Metanephros (tissue), 2 donors: ENCODE measurements around the gene DGCR8. TPM values are rescaled to one million over a fixed set of nuclear protein-coding genes. Genes with fewer than 3 reads are reported as not detected.

Source experiments
- small RNA-seq: library from RNA; depleted of rRNA; stranded (forward); fragments of <200 nt; gene quantifications from one replicate; pipeline ENCODE3, GENCODE V24; 2014; ENCODE audit warnings: low replicate concordance
- total RNA-seq: library from RNA; depleted of rRNA; stranded (reverse); fragments of >200 nt; gene quantifications from one replicate; pipeline ENCODE4 v1.2.3, GENCODE V29; 2014

The DGCR8 gene
- total RNA-seq = 26.6 TPM

GRCh38 chr22:20079745-20080444 is at the start of gene DGCR8:
DGCR8 (plus strand) TSS chr22:20080241; CDS start chr22:20085964, 5,723 bp downstream.

DNA sequence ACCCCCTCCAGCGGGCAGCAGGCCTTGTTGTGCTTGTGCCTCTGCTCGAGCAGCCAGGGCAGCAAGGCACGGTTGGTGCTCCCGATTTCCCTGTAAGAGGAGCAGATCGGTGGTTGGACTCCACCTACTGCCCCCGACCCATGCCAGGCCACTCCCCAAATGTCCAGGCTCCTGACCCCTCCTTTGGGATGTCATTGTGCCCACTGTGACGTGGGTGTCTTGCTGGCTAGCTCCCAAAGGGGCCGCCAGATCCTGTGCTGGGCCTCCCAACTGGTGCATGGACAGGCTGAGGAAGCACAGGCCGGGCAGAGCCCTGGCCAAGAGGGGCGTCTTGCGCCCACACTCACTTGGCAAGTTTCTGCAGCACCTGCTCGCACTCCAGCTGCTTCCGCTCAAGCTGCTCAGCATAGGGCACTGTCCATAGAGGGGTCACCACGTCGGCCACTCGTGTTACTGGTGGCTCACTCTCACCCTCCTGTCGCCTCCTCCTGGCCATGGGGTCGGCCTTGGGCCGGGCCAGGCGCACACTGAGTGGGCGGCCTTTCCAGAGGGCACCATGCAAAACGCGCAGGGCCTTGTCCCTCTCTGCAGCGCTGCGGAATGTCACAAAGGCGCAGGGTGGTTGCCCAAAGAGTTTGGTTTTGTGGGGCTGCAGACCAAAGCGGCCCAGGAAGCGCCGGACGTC is 35.8 kb downstream of the DGCR8 start, which contains the start of gene RANBP1:
TSS of gene RANBP1 (plus strand) at position 414 of the 685 bp plus-strand sequence. CDS start at position 495, 81 bp downstream.

DNA sequence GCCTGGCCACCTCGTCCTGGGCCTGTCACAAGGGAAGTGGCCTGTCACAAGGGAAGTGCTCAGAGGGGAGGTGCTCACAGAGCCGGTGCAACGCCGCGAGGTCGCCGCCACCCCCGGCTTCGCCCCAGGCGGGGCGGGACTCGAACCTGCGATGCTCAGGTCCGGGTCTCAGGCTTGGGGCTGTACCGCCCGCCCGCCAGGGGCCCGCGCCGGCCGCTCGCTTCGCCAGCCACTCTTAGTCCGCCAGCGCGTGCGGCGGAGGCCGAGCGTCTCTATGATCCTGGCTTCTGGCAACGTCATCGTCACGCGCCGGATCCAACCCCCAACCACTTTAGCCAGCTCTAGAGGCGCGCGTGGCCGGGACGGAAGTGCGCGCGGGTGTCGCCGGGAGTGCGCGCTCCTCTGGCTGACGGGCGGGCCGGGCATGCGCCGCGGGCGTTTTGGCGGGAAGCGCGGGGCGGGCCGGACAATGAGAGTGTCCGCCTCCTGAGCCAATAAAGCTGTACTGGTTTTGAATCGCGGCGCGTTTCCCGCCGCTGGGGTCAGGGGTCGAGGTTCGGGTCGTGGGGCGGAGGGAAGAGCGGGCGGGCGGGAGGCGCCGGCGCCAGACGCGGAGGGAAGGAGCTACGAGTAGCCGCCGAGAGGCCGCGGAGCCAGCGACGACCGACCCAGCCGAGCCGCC is 37.1 kb downstream of the DGCR8 start, which contains the start of gene TRMT2A:
TSS of gene TRMT2A (minus strand) at position 276 of the 682 bp plus-strand sequence. CDS start 320 bp downstream, outside the sequence.

GRCh38 chr22:20131597-20131858 is 51.5 kb downstream of the DGCR8 start, which contains the start of gene ZDHHC8:
ZDHHC8 (plus strand) TSS chr22:20131804; CDS start chr22:20131948, 144 bp downstream.

DNA sequence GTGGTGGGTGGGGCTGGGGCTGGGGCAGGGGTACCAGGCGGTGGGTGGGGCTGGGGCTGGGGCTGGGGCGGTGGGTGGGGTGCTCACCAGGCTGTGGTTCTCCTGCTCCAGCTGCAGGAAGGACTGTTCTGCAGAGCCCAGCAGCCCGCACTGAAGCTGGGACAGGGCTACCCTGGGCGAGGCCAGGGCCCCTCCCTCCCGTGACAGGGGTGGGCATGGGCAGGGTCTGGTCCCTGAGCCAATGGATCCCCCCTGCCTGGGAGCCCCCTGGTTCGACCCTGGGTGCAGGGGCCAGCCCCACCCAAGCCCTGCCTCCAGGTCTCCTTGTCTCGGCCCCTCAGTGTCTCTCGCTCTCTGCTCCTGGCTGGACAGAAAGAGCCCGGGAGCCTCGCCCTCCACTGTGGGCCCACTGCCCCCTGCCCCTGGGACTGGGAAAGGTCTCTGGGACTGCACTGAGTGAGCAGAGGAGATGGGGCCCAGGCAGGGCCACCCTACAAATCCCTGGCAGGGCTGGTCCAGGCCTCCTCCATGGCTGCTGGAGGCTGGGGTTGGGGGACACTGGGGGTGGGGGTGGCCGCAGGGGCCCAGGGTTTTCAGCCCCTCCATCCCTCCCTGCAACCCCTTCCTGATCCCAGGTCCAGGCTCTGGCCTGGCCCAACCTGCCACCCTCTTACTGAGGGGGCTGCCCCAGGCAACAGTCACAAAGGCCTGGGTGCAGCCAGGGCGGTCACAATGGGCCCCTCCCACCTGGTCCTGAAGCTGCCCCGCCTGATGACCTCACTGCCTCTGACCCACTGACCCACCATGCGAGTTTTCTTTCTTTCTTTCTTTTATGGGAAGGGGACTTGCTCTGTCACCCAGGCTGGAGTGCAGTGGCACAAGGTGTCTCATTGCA is 70.6 kb downstream of the DGCR8 start, which contains the start of gene CCDC188:
TSS of gene CCDC188 (minus strand) at position 675 of the 895 bp plus-strand sequence. CDS start at position 606, 69 bp downstream.

Small RNA genes within 50 kb of the gene (small RNA-seq; reads per million reads assigned to genes)
- gene MIR185 (2.7 reads per million, percentile 91 among the genes with 10 or more reads in this experiment), gene MIR6816 (0.12 reads per million), gene RF00017 (not detected), gene RF00599 (not detected)

Other genes starting within 250 kb of the DGCR8 start
- 8.0 TPM for gene GNB1L, start 225.4 kb upstream of the DGCR8 start, total RNA-seq
- 16.8 TPM for gene RTL10, start 225.4 kb upstream of the DGCR8 start, total RNA-seq
- gene COMT, start 138.5 kb upstream of the DGCR8 start, total RNA-seq = 136 TPM
- gene TXNRD2, start 138.4 kb upstream of the DGCR8 start, total RNA-seq = 21.5 TPM
- gene ARVCF, start 63.4 kb upstream of the DGCR8 start, total RNA-seq = 63.2 TPM
- 25.1 TPM for gene TANGO2, start 59.1 kb upstream of the DGCR8 start, total RNA-seq
- 94.2 TPM for gene RANBP1, start 35.9 kb downstream of the DGCR8 start, total RNA-seq
- 55.1 TPM for gene TRMT2A, start 37.0 kb downstream of the DGCR8 start, total RNA-seq
- gene ZDHHC8, start 51.6 kb downstream of the DGCR8 start, total RNA-seq = 20.7 TPM
- gene CCDC188, start 70.8 kb downstream of the DGCR8 start, total RNA-seq = 0.35 TPM
- 7.6 TPM for gene RTN4R, start 188.1 kb downstream of the DGCR8 start, total RNA-seq
- gene DGCR6L, start 239.8 kb downstream of the DGCR8 start, total RNA-seq = 62.5 TPM